ENCODE data around the gene TMCO1. TPM values are rescaled to one million over a fixed set of nuclear protein-coding genes. Genes with fewer than 3 reads are reported as not detected.
"Not testable (repeated sequence)": the region's sequence is repeated elsewhere in the genome, so short reads cannot be mapped to it uniquely, and the experiment has no call there.

The TMCO1 gene, protein sequence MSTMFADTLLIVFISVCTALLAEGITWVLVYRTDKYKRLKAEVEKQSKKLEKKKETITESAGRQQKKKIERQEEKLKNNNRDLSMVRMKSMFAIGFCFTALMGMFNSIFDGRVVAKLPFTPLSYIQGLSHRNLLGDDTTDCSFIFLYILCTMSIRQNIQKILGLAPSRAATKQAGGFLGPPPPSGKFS
- 100 to 1,000 TPM; 146 to 188 (median 159) TPM for polyA plus RNA-seq (ENCODE audit: insufficient read length in 4 of 4)

DNA sequence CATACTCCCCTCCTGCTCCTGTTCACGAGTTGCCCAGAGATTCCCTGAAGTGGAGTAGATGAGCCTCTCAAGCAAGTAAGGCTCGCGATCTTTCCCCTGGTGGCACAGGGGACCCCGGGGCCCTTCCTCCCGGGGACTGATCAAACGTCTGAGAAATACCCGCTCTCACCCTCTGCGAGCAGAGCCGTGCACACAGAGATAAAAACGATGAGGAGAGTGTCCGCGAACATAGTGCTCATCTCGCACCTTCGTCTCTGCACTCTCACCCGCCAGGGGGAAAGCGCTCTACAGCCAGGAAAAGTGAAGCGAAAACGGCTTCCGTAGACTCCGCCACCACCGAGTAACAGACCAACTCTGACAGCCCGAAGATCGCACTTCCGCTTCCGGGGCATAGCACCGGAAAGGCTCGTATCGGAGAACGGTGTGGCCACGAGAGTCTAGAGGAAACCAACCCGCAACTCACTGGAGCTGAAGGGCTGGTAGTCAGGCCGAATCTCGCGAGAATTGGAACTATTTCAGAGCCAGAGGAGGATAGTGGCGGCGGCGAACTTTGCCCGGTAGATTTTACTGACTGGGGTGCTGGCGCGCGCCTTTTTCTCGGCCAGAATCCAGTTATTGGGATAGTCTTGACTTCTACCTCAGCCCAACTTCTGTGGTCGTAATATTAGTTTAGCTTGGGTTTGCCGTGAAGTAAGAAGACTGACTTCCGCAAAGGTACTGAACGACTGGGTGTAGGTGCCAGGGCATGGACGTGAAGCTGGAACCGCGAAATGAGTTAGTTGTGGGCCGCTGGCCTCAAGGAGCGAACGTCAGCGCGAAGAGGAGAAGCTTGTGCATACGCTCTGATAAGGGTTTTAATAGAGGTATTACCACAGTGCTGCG lies at the start of gene TMCO1:
Gene TMCO1, minus strand, starts transcription at position 356 of the 882 bp plus-strand sequence. Its CDS starts 117 bp downstream, at position 239.
- DNase-seq (ENCODE audit: low read depth in 4 of 4, low spot score in 2 of 4) = peak; percentile 86 to 96 (median 88)

DNA sequence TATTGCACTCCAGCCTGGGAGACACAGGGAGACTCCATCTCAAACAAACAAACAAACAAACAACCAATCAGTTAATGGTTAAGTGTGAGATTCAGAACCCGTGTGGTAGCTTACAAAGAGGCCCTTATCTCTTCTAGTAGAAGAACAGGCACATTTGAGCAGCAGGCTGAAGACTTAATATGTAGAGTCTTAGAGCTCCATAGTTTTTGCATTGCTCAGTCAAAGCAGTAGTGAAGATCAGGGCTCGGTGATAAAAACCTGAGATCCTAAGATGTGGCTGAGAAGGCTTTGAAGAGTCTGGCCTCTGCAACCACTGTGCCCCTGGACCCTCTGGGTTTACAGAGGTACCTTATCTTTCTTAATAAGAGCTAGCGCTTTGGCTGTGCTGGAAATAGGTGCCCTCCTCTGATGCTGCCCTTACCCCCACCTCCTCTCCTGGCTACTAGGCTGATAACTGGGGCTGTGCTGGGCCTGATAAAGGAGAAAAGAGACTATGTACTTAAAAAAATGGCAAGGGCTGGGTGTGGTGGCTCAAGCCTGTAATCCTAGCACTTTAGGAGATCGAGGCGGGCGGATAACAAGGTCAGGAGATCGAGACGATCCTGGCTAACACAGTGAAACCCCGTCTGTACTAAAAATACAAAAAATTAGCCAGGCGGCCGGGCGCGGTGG lies 48.3 kb upstream of the TMCO1 start:
- no peak for DNase-seq (ENCODE audit: low read depth in 4 of 4, low spot score in 2 of 4)

DNA sequence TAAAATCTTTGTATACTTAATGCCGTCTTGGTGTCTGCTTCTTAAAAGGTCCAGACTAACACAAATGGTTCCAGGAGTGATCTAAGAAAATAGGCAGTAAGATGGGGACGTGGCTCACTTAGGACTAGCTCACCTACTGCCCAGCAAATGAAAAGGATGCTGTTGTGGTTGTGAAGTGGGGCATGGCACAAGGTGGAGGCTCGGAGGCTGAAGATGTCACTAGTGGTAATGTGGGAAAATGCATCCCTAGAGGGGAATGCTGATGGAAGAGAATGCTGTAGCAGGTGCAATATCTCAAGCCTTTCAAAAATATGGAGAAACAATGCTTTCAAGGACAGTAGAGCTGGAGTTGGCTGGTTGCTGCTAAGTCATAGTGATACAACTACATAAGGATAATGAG lies 47.5 kb upstream of the TMCO1 start:
- no peak for DNase-seq (ENCODE audit: low read depth in 4 of 4, low spot score in 2 of 4)

DNA sequence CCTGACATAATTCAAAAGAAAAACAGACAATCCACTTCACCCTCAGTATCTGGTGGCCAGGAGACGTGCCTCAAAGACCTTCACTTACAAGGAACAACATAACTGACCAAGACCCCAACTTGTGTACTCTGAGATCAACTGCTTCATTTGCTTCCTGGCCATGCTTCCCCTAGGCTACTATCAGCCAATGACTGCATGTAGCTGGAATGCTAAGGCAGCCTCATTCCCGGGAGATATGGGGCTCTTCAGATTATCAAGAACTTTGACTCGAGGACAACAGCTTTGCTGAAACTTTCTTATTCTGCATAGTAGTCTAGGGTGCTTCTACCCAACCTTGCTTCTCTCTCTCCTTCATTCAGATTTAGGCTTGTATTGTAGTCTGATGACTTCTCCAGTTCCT lies 47.1 kb upstream of the TMCO1 start:
- DNase-seq (ENCODE audit: low read depth in 4 of 4, low spot score in 2 of 4) = no peak

DNA sequence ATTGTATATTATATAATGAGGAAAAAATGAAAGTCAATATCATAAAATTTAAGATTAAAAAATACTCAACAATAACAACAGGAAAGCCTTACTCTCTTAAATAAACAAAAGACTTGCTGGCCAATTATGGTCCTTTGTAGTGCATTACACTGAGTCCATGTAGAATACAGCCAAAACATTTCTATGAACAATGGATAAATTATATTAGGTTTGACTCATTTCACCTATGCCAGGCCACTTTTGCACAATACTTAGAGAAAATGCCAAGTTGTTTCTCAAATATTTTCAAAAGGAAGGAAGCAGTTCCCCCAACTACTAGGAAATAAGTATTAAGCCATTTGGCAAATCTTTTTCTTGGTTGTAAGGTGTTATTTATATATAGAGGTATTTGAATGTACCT lies 38.9 kb upstream of the TMCO1 start:
- no peak for DNase-seq (ENCODE audit: low read depth in 4 of 4, low spot score in 2 of 4)

DNA sequence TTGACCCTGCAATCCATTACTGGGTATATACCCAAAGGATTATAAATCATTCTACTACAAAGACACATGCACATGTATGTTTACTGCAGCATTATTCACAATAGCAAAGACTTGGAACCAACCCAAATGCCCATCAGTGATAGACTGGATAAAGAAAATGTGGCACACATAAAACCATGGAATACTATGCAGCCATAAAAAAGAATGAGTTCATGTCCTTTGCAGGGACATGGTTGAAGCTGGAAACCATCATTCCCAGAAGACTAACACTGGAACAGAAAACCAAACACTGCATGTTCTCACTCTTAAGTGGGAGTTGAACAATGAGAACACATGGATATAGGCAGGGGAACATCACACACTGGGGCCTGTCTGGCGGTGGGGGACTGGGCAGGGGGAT lies 35.8 kb upstream of the TMCO1 start:
- not testable (repeated sequence) for DNase-seq (ENCODE audit: low read depth in 4 of 4, low spot score in 2 of 4)

DNA sequence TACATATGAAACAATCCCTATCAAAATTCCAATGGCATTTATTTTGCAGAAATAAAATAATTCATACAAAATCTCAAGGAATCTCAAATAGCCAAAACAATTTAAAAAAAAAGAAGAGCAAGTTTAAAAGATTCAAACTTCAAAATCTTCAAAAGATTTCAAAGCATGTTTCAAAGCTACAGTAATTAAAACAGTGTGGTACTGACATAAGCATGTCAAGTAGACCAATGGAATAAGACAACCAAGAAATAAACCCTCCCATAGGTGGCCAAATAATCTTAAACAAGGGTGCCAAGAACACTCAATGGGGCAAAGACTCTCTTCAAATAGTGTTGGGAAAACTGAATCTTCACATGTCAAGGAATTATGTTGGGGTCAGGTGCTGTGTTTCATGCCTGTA lies 30.7 kb upstream of the TMCO1 start:
- no peak for DNase-seq (ENCODE audit: low read depth in 4 of 4, low spot score in 2 of 4)

DNA sequence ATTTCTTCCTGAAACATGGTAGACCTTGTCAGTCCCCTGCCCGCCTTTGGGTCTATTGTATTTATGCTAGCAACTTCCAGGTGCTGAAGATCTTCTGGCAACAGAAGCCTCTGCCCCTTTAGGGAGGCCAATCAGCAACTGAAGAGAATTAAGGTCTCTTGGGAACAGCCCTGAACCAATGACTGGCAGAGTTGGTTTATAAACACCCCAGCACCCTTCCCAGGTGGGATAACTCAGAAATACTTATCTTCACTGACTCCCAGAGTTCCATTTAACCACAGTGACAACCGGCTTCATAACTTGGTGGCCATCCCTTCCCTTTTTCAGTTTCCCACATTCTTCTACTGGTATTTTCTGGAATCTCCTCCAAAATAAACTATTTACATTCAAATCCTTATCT lies 27.2 kb upstream of the TMCO1 start:
- DNase-seq (ENCODE audit: low read depth in 4 of 4, low spot score in 2 of 4) = no peak

DNA sequence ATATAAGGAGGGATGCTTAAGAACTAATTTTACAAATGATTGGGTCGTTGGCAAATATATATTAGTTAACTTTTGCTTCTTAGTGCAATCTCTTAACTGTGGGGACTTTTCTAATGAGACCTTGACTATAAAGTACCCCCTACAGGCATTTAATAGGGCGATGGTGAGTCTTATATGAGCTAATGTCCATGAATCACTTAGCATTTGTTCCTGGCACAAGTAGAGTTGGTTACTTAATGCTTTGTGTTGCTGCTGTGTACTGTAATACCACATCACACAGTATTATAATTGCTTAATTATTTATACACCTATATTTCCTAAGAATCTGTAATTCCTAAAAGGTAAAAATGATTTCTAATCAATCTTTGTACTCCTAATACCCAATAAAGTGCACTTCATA lies 25.3 kb upstream of the TMCO1 start:
- DNase-seq (ENCODE audit: low read depth in 4 of 4, low spot score in 2 of 4) = no peak

DNA sequence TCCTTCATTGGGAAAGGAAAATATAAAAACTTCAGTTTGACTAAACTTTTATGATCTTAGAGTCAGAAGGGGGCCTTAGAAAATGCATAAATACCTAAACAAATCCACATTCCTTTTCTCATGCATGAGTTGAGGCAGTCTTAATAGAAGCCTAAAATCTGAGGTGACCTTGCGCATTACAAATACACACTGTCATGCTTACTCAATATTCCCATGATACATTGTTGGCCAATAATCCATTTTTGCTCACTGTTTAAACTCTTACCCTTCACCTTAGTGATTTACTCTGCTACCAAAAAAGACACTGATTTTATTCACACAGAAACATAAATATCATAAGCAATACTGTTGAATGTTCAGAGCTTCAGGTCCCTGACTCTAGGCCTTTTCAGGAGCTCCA lies 19.1 kb upstream of the TMCO1 start:
- DNase-seq (ENCODE audit: low read depth in 4 of 4, low spot score in 2 of 4) = no peak

DNA sequence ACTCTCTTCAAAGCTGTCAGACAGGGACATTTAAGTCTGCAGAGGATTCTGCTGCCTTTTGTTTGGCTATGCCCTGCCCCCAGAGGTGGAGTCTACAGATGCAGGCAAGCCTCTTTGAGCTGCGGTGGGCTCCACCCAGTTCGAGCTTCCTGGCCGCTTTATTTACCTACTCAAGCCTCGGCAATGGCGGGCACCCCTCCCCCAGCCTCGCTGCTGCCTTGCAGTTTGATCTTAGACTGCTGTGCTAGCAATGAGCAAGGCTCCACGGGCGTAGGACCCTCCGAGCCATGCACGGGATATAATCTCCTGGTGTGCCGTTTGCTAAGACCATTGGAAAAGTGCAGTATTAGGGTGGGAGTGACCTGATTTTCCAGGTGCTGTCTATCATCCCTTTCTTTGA lies 14.9 kb upstream of the TMCO1 start:
- not testable (repeated sequence) for DNase-seq (ENCODE audit: low read depth in 4 of 4, low spot score in 2 of 4)

DNA sequence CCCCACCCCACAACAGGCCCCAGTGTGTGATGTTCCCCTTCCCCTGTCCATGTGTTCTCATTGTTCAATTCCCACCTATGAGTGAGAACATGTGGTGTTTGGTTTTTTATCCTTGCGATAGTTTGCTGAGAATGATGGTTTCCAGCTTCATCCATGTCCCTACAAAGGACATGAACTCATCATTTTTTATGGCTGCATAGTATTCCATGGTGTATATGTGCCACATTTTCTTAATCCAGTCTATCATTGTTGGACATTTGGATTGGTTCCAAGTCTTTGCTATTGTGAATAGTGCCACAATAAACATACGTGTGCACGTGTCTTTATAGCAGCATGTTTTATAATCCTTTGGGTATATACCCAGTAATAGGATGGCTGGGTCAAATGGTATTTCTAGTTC lies 9.5 kb upstream of the TMCO1 start:
- DNase-seq (ENCODE audit: low read depth in 4 of 4, low spot score in 2 of 4) = not testable (repeated sequence)

DNA sequence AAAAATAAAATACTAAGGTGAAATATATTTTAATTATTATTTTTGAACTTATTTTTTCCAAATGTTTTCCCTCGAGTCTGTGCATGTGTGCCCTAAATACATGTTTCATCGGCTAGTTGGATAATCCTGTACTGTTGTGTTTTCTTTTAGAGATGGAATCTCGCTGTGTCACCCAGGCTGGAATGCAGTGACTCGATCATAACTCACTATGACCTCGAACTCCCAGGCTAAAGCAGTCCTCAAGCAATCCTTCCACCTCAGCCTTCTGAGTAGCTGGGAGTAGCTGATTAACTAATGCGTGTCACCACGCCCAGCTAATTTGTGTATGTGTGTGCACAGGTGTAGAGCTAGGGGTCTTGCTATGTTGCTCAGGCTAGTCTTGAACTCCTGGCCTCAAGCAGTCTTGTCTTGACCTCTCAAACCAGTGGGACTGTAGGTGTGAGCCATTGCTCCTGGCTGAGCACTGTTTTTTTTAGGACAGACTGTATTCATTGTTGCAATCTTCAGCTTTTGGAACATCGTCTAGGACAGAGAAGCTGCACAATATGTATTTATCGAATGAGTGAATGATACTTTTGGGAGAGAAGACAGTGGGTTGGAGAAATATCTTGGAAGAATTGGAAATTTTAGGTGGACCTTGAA lies 4.8 kb upstream of the TMCO1 start:
- DNase-seq (ENCODE audit: low read depth in 4 of 4, low spot score in 2 of 4) = no peak

DNA sequence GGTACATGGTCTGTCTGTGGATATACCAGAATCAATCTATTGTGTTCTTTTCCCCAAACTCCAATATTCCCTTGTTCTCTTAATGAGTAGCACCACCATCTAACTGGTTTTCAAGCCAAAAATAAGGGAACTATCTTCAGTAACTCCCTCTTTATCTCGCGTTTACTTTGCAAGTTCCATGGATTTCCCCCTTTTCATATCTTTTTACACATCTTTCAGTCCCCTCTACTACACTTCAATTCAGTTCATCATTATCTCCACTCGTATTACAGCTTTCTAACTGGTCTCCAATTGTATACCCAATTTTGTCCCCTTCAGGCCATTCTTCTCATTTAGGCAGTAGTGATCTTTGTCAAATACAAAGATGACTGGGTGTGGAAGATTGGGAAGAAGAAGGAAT lies 4.1 kb upstream of the TMCO1 start:
- DNase-seq (ENCODE audit: low read depth in 4 of 4, low spot score in 2 of 4) = no peak

DNA sequence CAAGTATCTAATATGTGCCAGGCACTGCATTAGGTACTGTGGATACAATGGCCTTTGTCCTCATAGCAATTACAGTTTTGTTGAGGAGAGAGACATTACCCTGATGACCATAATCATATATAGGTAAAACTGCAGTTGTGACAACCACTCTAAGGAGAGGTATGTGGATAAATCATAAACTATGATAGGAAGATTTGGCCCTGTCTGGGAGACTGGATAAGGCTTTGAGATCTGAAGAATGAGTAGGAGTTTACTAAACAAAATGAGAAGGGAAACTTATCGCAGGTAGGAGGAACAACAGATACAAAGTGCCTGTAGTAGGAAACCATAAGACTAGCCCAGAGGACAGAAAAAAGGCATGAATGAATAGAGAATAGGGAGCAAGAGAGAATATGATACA lies 4.4 kb downstream of the TMCO1 start:
- no peak for DNase-seq (ENCODE audit: low read depth in 4 of 4, low spot score in 2 of 4)

DNA sequence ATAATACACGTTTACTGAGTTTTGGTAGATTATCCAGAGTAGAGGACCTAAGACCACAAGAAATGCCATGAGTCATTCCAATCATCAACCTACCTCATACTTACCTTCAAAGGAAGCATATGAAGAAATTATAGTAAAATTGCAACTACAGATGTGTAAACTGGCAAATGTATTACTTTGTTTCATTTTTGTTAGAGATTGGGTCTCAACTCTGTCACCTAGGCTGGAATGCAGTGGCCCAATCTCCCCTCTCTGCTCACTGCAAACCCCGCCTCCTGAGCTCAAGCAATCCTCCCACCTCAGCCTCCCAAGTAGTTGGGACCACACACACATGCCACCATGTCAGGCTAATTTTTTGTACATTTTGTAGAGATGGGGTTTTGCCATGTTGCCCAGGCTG lies 5.2 kb downstream of the TMCO1 start:
- DNase-seq (ENCODE audit: low read depth in 4 of 4, low spot score in 2 of 4) = no peak

DNA sequence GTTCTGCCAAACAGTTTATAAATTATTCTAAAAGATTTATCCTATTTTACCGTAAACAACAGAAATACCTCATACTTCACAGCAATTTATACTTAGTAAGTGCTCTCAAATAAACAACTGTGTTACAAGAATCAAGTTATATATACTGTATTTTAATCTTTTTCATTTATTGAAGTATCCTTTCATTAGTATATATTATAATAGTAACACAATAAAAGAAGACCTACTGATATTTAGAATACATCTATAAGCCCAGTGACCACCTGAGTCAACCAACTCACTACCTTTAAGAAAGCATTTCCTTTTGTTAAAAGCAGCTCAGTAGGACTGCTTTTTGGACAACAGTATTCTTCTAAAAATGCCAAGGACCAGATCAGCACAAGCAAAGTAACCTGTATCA lies 5.9 kb downstream of the TMCO1 start:
- no peak for DNase-seq (ENCODE audit: low read depth in 4 of 4, low spot score in 2 of 4)

DNA sequence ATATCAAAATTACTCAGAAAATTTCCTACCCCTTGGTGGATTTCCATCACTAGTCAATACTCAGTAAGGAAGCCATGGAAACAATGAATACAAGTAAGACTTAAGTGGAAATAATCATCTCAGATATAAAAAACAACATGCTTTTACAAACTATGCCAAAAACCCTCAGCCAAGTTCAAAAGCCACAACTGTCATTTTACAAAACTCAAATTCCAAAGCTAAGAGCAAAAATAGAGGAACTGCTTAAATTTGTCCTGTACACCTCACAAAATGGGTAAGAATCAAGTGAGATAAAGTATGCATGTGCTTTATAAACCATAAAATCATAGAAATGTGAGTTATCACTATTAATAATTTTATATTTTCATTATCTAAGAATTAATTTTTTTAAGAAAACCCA lies 9.6 kb downstream of the TMCO1 start:
- no peak for DNase-seq (ENCODE audit: low read depth in 4 of 4, low spot score in 2 of 4)

DNA sequence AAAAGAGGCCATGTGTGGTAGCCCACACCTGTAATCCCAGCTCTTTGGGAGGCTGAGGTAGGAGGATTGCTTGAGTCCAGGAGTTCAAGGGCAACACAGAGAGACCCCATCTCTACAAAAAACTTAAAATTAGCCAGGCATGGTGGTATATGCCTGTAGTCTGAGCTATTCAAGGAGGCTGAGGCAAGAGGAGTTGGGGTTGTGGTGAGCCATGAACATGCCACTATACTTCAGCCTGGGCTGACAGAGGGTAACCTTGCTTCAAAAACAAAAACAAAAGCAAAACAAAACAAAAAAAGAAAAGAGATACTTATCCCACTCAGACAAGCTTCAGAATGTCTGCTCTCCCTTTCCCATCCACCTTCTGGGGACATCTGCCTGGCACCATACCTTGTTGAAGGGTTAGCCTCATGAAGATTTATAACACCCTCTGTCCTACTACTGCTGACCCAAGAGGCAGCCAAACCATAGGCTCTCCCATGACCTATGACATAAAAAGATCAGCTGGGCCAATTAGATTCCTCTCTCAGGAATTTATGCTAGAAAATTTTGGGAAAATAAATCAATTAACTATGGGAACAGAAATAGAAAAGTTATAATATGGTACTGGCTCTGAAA lies 13.2 kb downstream of the TMCO1 start:
- no peak for DNase-seq (ENCODE audit: low read depth in 4 of 4, low spot score in 2 of 4)

DNA sequence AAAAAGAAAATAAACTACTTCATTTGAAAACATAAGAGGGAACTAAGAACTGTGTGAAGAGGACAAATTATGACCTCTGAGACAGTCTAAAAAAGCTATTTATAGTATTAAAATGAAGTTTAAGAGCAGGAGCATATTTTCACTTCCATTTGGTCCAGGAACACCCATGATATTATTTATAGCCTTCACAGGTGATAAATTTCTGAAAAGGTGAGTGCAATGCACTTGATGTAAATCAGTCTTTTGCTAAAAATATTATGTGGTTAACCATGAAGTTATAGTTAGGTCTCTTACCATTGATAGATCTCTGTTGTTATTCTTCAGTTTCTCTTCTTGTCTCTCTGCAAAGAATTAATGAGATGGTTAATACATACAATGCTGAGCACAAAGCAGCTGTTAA lies 14.7 kb downstream of the TMCO1 start:
- DNase-seq (ENCODE audit: low read depth in 4 of 4, low spot score in 2 of 4) = no peak

DNA sequence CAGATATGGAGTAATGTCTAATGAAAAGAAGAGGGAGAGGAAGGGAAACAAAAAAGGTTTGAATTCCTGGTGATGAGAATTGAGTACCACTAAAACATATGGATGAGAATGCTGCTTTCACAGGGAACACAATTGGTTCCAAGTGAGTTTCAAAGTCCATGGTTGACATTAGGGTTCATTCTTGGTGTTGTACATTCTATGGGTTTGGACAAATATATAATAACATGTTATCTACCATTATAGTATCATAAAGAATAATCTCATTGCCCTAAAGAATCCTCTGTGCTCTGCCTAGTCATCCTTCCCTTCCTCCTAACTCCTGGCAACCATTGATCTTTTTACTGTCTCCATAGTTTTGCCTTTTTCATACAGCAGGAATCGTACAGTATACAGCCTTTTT lies 20.1 kb downstream of the TMCO1 start:
- DNase-seq (ENCODE audit: low read depth in 4 of 4, low spot score in 2 of 4) = no peak
